ENCODE data around the gene LRRC27.

LRRC27 gene

GRCh38 chr10:132401401-132402118 is 69.6 kb downstream of the LRRC27 start:
- no peak for DNase-seq (ENCODE audit: low read depth in 2 of 2)

- no peak for DNase-seq (ENCODE audit: low read depth in 2 of 2)
These were observed 70.8 kb downstream of the LRRC27 start for GRCh38 chr10:132402781-132403241.

- no peak for DNase-seq (ENCODE audit: low read depth in 2 of 2)
These were observed 71.6 kb downstream of the LRRC27 start for GRCh38 chr10:132403511-132404168.

GRCh38 chr10:132404169-132404880 is 72.3 kb downstream of the LRRC27 start:
- no peak for DNase-seq (ENCODE audit: low read depth in 2 of 2)

- no peak for DNase-seq (ENCODE audit: low read depth in 2 of 2)
These were observed 73.0 kb downstream of the LRRC27 start for GRCh38 chr10:132404911-132405462.

GRCh38 chr10:132405463-132405991 is 73.5 kb downstream of the LRRC27 start:
- no peak for DNase-seq (ENCODE audit: low read depth in 2 of 2)

GRCh38 chr10:132406181-132406580 is 74.2 kb downstream of the LRRC27 start:
- DNase-seq (ENCODE audit: low read depth in 2 of 2), result no peak

- DNase-seq (ENCODE audit: low read depth in 2 of 2), result no peak
These were observed 74.8 kb downstream of the LRRC27 start for GRCh38 chr10:132406750-132407149.

GRCh38 chr10:132407243-132407746 is 75.3 kb downstream of the LRRC27 start:
- no peak for DNase-seq (ENCODE audit: low read depth in 2 of 2)

GRCh38 chr10:132407846-132408278 is 75.9 kb downstream of the LRRC27 start:
- DNase-seq (ENCODE audit: low read depth in 2 of 2), result no peak

- no peak for DNase-seq (ENCODE audit: low read depth in 2 of 2)
These were observed 76.4 kb downstream of the LRRC27 start for GRCh38 chr10:132408367-132408781.

- DNase-seq (ENCODE audit: low read depth in 2 of 2), result no peak
These were observed 77.1 kb downstream of the LRRC27 start for GRCh38 chr10:132408823-132409666.

- DNase-seq (ENCODE audit: low read depth in 2 of 2), result no peak
These were observed 77.7 kb downstream of the LRRC27 start for GRCh38 chr10:132409667-132410028.

- no peak for DNase-seq (ENCODE audit: low read depth in 2 of 2)
These were observed 78.2 kb downstream of the LRRC27 start for GRCh38 chr10:132410056-132410778.

GRCh38 chr10:132410779-132411532 is 79.0 kb downstream of the LRRC27 start:
- no peak for DNase-seq (ENCODE audit: low read depth in 2 of 2)

- no peak for DNase-seq (ENCODE audit: low read depth in 2 of 2)
These were observed 79.7 kb downstream of the LRRC27 start for GRCh38 chr10:132411561-132412253.

GRCh38 chr10:132412316-132413192 is 80.6 kb downstream of the LRRC27 start:
- no peak for DNase-seq (ENCODE audit: low read depth in 2 of 2)
